IPS-11a (cell line): ENCODE data around the gene CHN2.

Experiments
- H3K4me3 ChIP-seq: one replicate; pipeline ENCODE4 v1.5.1; 2013; ENCODE audit warnings: low read depth, low read length, control low read depth

CHN2 gene

DNA sequence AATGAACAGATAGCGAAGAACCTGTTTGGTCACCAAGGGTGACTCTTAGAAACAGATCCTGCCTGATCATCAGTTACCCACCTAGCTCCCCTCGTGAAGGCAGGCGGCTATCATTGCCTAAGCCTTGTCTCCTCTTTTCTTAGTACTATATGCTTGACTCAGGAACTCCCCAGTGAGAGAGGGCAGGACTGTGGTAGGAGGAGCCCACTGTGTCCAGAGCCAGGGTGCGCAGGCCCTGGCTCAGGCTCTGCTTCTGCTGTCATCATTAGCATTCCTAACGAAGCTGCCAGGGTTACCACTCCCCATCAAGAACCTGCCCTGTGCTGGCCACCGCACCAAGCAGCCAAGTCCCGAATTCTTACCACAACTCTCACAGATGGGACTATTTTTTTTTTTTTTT lies 160.8 kb downstream of the CHN2 start:
- H3K4me3 ChIP-seq = no peak overlapping the region

DNA sequence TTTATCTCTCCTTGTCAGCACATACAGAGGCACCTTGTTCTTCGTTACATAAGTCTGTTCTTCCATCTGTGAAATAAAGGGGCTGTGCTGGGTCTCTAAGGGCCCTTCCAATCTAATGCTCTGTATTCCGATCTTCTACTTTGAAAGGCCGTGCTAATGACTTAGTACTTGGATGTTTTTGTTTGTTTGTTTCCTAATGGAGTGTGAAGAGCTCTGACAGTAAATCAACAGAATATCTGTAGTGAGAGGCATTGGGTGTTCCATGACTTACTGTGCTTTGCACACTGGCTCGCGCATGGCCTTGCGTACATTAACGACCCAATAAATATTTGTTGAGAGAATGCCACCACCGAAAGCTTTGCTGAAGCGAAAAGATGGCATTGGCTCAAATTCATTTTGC lies 162.1 kb downstream of the CHN2 start:
- H3K4me3 ChIP-seq = no peak overlapping the region

DNA sequence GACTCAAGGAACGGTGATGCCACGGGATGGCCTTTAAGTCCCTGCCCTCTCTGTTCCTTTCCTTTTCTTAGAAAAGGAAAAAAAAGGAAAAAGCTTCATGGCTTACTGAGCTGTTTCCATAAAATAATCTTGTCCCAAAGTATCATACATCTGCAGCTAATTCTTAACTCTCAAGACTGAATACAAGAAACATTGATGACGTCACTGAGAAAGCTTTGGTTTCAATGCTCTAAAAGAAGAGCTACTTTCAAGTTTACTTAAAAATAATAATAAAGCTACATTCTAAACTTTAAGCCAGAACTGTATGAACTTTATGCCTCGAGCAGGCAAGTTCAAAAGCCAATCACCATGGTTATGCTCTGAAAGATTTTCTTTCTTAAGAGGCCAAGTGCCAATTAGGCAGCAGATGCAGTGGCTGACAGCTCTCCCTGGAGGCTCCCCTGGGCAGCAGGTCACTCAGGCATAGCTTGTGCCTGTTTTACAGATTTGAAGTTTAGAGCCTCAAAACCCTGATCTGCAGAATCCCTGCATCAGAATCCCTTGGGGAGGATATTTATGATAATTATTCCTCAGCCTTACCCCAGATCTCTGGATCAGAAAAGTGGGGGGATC lies 165.0 kb downstream of the CHN2 start:
- no peak overlapping the region for H3K4me3 ChIP-seq

DNA sequence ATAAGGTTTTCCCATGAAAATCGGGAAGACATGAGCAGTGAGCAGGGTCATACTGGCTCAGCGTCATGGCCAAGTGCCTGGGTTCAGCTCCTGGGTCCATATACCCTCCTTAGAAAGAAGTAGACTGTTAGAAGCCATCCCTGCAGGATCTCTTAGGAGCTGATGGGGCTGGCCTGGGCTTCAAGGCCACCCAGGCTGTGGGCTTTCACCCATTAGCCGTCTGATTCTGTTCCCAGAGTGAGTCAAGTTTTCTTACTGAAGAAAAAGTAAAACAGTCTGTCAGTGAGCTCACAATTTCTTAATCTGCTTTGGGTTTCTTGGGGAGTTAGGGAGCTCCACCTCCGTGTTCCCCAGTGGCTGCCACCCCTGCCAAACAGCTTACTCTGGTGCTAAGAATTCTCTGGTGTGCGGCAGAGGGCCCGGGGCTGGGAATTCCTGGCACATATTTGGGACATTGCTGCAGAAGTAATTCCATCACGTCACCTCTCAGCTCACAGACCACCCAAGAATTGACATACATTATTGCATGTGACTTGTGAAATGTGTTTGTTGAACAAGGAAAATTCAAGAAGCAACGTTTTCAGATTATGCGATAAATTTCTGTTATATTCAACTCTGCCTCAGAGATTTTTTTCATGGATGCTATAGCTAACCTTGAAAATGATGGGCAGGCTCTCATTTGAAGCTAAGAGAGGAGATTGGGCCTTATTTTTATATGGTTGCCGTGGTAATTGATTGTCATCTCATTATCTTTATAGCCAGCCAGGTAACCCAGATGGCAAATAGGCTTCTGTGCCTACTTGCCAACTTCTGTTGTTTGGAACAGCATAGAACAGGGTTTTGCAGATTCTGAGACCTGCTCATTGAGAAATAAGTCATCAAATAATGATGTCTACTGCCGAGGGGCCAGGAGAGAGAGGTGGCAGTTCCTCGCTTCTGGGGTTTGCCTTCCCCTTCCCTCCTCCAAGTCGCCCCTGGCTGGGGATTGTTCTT lies 166.4 kb downstream of the CHN2 start:
- H3K4me3 ChIP-seq = no peak overlapping the region

DNA sequence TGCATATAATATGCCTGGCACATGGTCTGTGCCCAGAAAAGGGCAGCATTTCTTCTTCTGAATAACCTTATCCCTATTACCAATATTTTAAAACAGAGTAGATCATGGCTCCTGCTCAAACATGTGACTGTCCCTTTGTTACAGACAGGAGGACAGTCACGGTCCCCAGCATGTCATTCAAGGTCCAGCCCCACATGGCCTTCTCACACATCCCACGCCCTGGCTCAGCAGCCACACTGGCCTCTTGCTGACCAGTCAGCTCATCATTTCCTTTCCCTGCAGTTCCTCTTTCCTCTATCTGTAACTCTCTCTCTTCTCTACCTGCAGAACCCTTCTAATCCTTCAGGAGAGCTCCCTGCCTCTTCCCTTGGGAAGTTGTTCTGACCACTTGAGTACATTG lies 167.8 kb downstream of the CHN2 start:
- H3K4me3 ChIP-seq = no peak overlapping the region

DNA sequence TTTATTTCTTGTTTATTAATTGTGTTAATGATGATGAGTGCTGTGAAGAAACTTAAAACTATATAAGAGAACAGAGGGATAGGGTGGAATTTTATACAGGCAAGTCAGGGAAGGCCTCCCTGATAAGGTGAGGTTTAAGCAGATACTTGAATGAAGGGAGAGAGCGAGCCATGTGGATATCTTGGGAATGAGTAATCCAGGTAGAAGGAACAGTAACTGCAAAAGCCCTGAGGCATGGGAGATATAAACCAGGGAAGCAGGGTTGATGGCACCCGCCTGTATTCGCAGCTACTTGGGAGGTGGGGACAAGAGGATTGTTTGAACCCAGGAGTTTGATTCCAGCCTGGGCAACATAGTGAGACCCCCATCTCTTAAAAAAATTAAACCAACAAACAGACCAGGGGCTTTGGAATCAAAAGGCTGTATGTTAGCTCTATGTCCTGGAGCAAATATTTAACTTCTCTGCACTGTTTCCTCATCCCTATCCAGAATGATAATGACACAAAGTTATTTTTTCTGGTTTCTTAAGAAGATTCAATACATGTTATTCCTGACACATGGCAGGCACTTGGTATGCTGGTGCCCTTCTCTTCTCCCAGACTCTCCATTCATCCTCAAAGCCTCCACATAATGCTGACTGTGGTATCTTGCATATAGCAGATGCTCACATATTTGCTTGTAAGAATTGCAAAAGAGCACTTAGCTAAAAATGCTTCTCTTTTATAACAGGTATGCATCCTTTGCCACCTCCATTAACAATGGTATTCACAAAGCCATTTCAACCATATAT lies 169.3 kb downstream of the CHN2 start:
- no peak overlapping the region for H3K4me3 ChIP-seq

DNA sequence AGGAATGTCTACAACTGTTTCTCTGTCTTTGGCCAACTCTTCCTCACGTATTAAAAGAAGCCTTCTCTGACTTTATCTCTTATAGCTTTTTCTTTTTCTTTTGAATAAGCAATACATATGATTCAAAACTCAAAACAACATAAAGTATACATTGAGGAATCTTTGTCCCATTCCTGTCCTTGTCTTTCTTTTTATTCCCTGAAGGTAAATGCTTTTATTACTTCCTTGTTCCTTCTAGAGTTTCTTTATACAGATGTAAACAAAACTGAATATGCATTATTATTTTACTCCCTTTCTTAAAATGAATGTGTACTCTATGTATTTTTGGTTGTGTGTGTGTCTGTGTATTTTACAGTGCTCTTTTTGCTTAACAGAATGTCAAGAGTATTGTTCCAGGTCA lies 170.1 kb downstream of the CHN2 start:
- no peak overlapping the region for H3K4me3 ChIP-seq

DNA sequence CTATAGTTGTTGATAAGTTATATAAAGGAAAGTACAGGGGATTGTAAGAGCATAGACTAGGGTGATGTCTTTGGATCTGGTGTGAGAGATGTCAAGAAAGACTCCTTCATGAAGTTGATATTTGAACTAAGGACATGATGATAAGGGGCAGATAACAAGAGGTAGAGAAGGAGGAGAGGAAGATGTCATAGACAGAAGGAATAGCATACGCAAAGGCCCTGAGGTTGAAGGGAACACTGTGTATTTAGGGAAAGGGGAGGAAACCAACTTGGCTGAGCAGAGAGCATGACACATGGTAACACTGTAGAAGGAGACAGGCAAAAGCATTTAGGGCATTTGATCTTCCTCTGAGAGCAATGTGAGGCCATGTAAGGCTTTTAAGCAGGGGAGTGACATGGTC lies 170.8 kb downstream of the CHN2 start:
- H3K4me3 ChIP-seq = no peak overlapping the region

DNA sequence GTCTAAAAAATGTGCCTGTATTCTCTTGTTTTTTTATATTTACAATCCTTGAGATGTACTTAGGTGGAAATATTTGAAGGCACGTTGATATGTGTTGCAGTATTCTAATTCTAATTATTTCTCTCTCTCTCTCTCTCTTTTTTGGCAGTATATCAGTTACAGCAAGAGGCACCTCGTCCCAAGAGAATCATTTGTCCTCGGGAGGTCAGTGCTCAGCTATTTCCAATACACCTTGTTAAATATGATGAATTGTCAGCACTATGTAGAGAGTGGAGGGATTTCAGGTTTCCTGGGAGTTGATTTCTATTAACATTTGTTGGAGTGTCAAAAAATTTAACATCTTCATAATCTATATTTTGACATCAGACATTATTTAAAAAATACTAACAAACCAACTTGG lies 173.2 kb downstream of the CHN2 start:
- H3K4me3 ChIP-seq = no peak overlapping the region

DNA sequence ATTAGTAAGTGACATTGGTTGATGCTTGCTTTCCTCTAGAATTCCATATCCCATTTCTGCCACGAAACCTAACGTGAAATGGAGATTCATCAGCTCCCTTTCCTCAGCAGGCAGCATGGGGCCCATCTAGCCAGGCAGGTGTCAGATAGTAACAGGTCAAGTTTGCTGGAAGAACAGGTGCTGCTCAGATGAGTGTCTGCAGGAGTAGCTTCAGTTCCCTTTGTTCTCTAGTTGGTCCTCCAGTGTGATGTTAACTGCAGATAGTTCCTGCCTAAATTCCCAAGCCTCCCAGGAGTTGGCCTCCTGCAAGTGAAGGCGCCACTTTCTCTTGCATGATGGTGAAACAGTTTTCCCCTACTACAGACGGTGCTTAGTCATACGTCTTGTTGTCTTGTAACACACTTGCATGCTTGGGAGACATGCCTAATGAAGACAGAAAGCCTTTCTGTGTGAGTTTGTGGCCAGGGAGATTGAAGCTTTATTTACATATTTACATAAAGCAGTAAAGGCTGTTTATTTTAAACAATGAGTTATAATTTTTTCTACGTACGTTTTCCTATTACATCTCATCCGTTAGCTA lies 175.4 kb downstream of the CHN2 start:
- H3K4me3 ChIP-seq = no peak overlapping the region

DNA sequence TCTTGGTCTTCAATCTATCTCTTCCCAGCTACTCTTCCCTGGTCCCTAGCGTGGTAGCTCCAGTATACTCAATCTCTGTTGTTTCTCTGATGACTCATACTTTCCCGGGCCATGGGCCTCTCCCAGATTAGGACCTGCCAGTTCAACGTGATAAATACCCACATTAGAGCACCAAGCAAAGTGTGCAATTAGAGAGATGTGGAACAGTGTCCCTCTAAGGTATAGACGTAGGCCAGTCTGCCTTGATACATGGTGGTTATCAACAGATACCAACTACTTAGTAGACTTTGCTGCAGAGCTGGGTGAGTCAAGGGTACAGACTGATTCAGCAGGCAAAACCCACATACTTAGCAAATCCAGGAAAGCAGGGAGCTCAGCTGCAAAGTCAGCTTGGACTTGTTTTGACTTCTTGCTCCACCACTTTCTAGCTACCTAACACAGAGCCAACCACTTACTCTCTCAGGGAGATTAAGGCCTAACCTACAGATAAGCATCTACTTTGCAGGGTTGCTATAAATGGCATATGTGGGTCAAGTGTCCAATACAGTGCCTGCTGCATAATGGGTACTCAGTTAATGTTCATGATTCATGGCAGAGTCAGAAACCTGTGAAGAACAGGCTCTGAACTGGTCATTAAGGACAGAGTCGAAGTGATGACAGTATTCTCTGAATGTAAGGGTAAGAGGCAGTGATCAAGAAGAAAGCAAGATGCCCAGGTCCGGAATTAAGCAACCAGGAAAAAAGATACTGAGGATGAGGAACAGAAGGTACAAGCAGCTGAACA lies 176.1 kb downstream of the CHN2 start:
- H3K4me3 ChIP-seq = no peak overlapping the region

DNA sequence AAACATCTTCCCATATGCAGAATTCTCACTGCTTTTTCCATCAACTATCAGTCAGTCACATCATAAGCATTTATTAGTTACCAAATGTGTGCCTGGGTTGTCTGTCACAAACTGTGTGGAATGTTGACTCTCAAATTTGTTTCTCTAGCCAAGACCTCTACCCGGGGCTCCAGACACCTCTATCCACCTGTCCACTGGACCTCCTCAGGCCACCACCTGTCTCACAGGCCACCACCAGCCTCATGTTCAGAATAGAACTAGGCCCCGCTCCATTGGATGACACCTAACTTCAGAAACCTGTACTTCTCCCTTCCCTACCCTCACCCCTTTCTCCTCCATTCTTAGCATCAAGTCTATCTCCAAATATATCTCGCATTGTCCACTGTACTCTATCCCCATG lies 176.9 kb downstream of the CHN2 start:
- H3K4me3 ChIP-seq = no peak overlapping the region

DNA sequence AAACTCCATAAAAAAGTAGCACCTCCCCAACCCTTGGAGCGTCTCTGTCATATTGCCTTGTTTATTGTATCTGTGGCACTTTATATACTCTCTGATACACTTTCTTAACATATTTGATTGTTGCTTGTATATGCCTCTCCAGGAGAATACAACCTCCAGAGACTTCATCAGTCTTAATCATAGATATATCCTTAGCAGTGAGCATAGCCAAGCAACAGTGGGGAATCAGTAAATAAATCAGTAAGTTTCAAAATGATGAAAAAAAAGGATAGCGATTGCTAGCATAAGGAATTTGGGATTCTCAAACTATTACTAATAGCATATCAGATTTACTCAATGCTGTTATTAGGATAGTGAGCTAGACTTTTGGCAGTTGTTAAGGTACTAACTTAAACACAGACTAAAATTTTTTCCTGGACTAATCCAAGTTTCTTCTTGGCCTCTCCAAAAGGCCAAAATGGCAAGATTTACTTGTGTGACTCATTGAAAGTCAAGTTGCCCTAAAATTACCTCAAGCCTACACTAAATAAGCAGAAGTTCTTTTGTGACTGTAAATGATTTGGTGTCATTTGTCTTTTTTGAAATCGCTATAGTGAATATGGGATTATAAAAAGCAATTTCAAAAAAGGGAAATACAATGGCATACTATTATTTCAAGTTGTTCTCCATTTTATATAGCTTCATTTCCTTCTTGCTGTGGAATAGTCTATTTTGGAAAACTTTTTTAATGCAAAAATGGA lies 177.9 kb downstream of the CHN2 start:
- H3K4me3 ChIP-seq = no peak overlapping the region

DNA sequence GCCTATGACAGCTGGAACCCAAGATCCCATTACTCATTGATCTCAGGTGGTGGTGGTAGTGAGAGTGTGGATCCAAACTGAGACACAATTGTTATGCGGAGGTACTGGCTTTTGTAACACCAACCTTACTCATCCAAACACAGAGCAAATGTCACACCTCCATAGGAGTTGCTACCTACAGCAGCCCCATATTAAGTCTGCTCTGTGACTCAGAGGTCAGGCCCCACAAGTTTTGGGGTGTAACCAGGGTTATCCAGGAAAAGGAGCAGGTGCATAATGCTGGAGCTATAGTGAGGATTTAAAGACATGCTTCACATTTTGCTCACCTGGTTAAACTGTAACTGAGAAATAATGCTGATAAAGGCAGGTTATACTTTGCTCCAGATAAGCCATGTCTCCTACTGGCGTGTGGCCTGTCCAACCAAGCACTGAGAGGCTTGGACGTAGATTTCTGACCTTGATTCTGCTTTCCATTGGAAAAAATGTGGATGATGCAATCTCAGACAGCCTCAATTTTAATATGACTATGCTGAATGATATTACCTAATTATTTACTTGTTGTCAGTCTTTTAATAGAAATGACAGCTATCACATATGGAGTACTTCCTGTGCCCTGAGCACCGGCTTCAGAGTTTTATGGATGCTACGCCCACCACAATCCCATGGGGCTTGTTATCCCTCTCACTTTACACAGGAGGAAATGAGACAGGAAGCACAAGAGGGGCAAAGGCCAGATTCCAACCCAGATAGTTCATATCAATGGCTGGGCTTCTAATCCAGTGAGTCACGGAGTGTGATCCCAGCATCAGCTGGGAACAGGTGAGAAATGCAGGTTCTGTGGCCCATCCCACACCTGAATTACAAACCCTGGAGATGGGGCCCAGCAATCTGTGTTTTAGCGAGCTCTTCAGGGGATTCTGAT lies 181.3 kb downstream of the CHN2 start:
- H3K4me3 ChIP-seq = no peak overlapping the region

DNA sequence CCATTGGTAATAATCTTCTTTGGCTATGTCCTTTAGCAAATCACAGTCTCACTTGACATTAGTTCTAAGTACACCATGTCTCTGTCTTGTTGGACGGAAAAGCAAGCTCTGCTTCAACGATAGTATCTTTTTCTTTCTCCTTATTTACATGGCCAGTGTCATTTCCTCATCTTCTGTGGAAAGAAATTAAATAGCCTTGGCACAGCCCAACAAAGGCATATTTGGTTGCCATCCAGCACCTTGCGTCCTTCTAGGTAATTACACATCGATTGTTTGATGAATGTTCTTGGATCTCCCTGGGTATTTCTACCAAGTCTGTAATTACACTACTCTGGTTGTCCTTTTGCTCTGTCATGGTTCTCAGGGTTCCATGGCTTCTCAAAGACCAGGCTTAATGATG lies 183.1 kb downstream of the CHN2 start:
- H3K4me3 ChIP-seq = no peak overlapping the region

DNA sequence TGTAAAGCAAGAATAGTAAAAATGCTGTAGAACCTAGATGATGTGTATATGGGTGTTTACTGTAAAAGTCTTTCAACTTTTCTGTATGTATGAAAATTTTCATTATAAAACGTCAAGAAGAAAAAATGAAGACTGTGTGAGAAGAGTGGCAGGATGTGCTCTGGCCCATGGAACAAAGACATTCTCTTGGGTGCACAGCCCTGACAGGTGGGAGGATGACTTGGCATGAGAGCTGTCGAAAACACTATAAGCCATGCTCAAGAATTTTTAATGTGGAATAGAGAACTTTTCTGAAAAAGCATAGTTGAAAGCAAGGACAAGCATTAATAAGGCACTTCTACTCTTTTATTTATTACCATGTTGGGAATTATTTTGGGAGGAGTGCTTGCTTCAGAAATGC lies 185.0 kb downstream of the CHN2 start:
- no peak overlapping the region for H3K4me3 ChIP-seq

DNA sequence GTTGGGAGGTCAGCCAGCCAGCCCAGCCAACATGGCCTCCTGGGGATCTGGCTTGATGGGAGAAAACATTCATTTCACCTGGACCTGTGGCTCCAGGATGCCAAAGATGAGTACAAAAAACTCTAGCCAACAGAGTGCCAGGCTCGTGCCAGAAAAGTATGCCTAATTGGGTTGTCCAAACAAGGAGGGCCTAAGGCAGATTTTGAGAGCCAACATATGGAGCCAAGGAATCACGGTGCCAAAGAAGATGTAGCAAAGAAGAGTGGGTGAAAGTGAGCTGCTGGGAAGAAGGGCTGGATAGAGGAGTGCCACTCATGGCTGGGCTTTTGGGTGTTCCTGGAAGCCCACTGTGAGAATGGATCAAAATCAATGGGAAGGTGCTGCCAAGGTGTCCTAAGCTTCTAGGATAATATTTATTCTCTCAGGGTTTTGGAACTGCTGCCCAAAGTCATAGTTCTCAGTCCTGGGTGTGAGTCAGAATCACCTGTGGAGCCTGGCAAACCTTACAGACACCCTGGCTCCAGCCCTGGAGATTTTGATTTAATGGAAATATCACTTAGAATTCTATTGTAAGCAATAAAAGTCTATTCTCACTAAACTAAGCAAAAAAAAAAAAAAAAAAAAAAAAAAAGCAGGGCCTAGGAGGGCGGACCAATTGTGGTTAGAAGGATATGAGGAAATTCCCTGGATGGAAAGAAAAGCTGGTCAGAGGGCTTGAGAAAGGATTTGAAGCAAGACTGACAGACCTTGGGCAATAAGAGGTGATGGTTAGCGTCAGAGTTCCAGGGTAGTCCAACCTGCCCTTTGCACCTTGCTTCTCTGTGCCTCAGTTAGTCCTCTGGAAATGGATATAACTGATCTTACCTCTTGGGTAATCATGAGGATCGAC lies 186.9 kb downstream of the CHN2 start:
- no peak overlapping the region for H3K4me3 ChIP-seq

DNA sequence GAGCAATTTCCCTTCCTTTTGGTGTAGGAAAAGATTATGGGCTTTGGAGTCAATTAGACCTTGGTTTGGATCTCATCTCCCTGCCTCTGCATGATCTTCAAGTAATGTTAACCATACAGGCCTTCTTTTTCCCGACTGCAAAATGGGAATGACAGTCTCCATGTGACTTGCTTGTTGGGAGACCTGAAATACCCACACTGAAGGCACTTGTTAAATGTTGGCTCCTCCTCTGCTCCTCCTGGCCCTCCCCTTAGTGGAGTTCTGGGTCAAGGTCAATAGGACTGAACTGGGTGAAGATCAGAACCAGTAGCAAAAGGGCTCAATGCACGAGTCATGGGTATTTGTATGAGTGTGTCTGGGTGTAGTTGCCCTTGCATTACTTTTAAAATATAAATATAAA lies 189.7 kb downstream of the CHN2 start:
- no peak overlapping the region for H3K4me3 ChIP-seq
